ENCODE measurements around the gene LTBP2. TPM values are rescaled to one million over a fixed set of nuclear protein-coding genes. Genes with fewer than 3 reads are reported as not detected.

The LTBP2 gene
- total RNA-seq, 1 experiment from 2014 or later = 1.5 TPM

DNA sequence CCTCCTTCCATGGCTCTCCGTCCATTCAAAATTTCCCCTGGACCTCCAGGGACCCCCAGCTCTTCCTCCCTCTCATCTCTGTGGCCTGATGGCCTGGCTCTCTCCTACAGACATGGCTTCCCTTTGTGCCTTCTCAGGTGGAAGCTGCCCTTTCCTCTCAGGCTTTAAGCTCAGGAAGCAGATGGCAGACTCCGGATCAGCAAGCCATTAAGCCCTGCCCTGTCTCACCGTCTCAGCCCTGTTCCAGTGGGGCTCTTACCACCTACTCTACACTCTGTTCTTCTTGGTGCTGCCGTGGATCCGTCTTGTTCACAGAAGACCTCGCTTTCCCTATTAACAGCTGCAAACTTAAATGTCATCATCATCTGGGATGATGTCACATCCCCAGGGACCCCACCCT is 152.1 kb downstream of the LTBP2 start:
- ATAC-seq = no peak
- CTCF ChIA-PET = no interaction called here
- Histone ChIP-seq H3K9me3 (ENCODE audit: control insufficient read depth in 1 of 2, insufficient read depth in 1 of 2, low read depth in 1 of 2, low read length in 2 of 2) (no peaks in the 10 kb centered on the region), H2AFZ (ENCODE audit: low read depth, low read length, poor library complexity, severe bottlenecking) (peak overlapping the region; percentile 45), H4K20me1 (ENCODE audit: insufficient read depth) (no peaks in the 10 kb centered on the region), H3K27ac (ENCODE audit: low read depth, low read length) (no peak overlapping the region), H3K36me3 (ENCODE audit: control insufficient read depth in 1 of 2, insufficient read depth in 2 of 2, low read length in 2 of 2) (no peaks in the 10 kb centered on the region), H3K9ac (ENCODE audit: low read length) (no peak overlapping the region), H3K27me3 (ENCODE audit: insufficient read depth, low read length) (0 out of 2 replicates have a peak, but pooled peaks cover 4% of the 10 kb centered on the region), H3K4me1 (ENCODE audit: control insufficient read depth in 1 of 2, insufficient read depth in 2 of 2, low read length in 2 of 2) (0 out of 4 replicates have a peak, but pooled peaks cover 0 to 3% of the 10 kb centered on the region in 2 experiments), H3K9me2 (ENCODE audit: insufficient read depth) (no peaks in the 10 kb centered on the region), H3K4me3 (replicated peaks in 1 of 2; ENCODE audit: low read depth in 1 of 2, low read length in 2 of 2) (no peak overlapping the region), H3K4me2 (ENCODE audit: low read length) (no peak overlapping the region), H3K79me2 (ENCODE audit: insufficient read depth, low read length) (no peaks in the 10 kb centered on the region)
- POLR2A ChIA-PET = no interaction called here
- RAD21 ChIA-PET (ENCODE audit: low non-redundant PET in 1 of 2, low total read pairs in 2 of 2, uncharacterized antibody in 2 of 2, unreplicated experiment in 2 of 2) = interaction anchor here in 1 of 2 experiments (0.6 kb wide), 1 partner anchor 115 kb away, joined by 4 read pairs; no protein-coding TSS in a partner anchor
- TF ChIP-seq RAD21 (IDR thresholded peaks at IDR 0.05; ENCODE audit: low read depth) = no peak
- TF ChIP-seq, protein P1, sequence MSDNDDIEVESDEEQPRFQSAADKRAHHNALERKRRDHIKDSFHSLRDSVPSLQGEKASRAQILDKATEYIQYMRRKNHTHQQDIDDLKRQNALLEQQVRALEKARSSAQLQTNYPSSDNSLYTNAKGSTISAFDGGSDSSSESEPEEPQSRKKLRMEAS (IDR thresholded peaks at IDR 0.05) = no peak
- TF ChIP-seq EZH2phosphoT487 (IDR thresholded peaks at IDR 0.05; ENCODE audit: borderline replicate concordance) = no peak
- TF ChIP-seq SP1 (IDR thresholded peaks at IDR 0.05; ENCODE audit: low read depth) = no peak
- BruUV-seq (replicated peaks) = no TSS peak
- intact Hi-C loops (cut with micrococcal nuclease) = no loop called here
- DNase-seq (ENCODE audit: low read depth, low spot score) = no peak

GRCh38 chr14:74459289-74459946 is 152.6 kb downstream of the LTBP2 start:
- 0 out of 2 replicates have a peak, but pooled peaks cover 3% of the 10 kb centered on the region for H3K27me3 ChIP-seq (ENCODE audit: insufficient read depth, low read length)
- H3K36me3 ChIP-seq (ENCODE audit: control insufficient read depth in 1 of 2, insufficient read depth in 2 of 2, low read length in 2 of 2) = no peaks in the 10 kb centered on the region
- ChIA-PET CTCF (no interaction called here), RAD21 (ENCODE audit: low non-redundant PET in 1 of 2, low total read pairs in 2 of 2, uncharacterized antibody in 2 of 2, unreplicated experiment in 2 of 2) (no interaction called here), POLR2A (no interaction called here)
- H3K79me2 ChIP-seq (ENCODE audit: insufficient read depth, low read length) = no peaks in the 10 kb centered on the region
- peak; percentile 37; the same call in 1 of the 2 replicates for TF ChIP-seq RAD21 (IDR thresholded peaks at IDR 0.05; ENCODE audit: low read depth)
- TF ChIP-seq CEBPB (IDR thresholded peaks at IDR 0.05; ENCODE audit: low read depth) = no peak
- TF ChIP-seq CTCF (IDR thresholded peaks at IDR 0.05 in 2 of 3, conservative IDR thresholded peaks at IDR 0.05 in 1 of 3; ENCODE audit: borderline replicate concordance in 1 of 3, insufficient read depth in 1 of 3, low read depth in 2 of 3, low read length in 2 of 3) = peak; percentile 15 to 88 (median 78); a peak in 5 of 6 replicates
- ATAC-seq (peak; percentile 99), DNase-seq (ENCODE audit: low read depth, low spot score) (no peak)
- H4K20me1 ChIP-seq (ENCODE audit: insufficient read depth) = no peaks in the 10 kb centered on the region
- H2AFZ ChIP-seq (ENCODE audit: low read depth, low read length, poor library complexity, severe bottlenecking) = peak overlapping the region; percentile 45
- 0 out of 4 replicates have a peak, but pooled peaks cover 0 to 3% of the 10 kb centered on the region in 2 experiments for H3K4me1 ChIP-seq (ENCODE audit: control insufficient read depth in 1 of 2, insufficient read depth in 2 of 2, low read length in 2 of 2)
- H3K9me3 ChIP-seq (ENCODE audit: control insufficient read depth in 1 of 2, insufficient read depth in 1 of 2, low read depth in 1 of 2, low read length in 2 of 2) = no peaks in the 10 kb centered on the region
- intact Hi-C loops (cut with micrococcal nuclease) = no loop called here
- no peaks in the 10 kb centered on the region for H3K9me2 ChIP-seq (ENCODE audit: insufficient read depth)
- no TSS peak for BruUV-seq (replicated peaks)
- H3K9ac ChIP-seq (ENCODE audit: low read length) = no peak overlapping the region
- no peak overlapping the region for H3K27ac ChIP-seq (ENCODE audit: low read depth, low read length)
- no peak overlapping the region for H3K4me2 ChIP-seq (ENCODE audit: low read length)
- H3K4me3 ChIP-seq (replicated peaks in 1 of 2; ENCODE audit: low read depth in 1 of 2, low read length in 2 of 2) = no peak overlapping the region
